ENCODE results near the gene THUMPD2.

THUMPD2 gene

DNA sequence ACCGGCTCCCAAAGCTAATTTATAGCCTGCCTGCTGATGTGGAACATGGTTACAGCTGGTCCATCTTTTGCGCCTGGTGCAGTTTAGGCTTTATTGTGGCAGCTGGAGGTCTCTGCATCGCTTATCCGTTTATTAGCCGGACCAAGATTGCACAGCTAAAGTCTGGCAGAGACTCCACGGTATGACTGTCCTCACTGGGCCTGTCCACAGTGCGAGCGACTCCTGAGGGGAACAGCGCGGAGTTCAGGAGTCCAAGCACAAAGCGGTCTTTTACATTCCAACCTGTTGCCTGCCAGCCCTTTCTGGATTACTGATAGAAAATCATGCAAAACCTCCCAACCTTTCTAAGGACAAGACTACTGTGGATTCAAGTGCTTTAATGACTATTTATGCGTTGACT is 62.0 kb downstream of the THUMPD2 start:
- H3K27ac ChIP-seq = no peak overlapping the region
- POLR2A ChIA-PET (ENCODE audit: low non-redundant PET) = no interaction called here
- DNase-seq (ENCODE audit: low spot score) = no peak
- no peak for TF ChIP-seq CTCF (conservative IDR thresholded peaks at IDR 0.05; ENCODE audit: low read depth)
- CTCF ChIA-PET = no interaction called here

DNA sequence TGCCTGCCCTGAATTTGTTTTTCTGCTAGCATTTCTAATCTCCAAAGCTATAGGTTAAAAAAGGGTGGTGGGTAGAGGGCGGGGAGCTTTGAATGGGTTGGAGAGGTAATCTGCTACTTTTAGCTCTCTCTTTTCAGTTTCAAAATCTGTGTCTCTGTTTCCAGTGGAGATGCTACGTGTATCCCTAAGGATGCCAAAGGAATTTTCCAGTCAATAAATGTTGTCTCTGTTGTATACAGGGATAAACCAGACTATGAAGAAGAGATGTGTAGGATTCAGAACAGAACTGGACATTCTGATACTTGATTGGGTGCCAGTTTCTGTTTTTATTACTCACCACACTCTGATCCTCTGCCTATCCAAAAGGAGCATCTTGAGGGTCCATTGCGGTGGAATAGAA is 63.2 kb downstream of the THUMPD2 start:
- CTCF ChIA-PET = interaction anchor here (0.7 kb wide), 1 partner anchor 429 kb away, joined by 3 read pairs; no protein-coding TSS in a partner anchor
- no peak for TF ChIP-seq CTCF (conservative IDR thresholded peaks at IDR 0.05; ENCODE audit: low read depth)
- POLR2A ChIA-PET (ENCODE audit: low non-redundant PET) = no interaction called here
- no peak for DNase-seq (ENCODE audit: low spot score)
- no peak overlapping the region for H3K27ac ChIP-seq

- no peak for TF ChIP-seq CTCF (conservative IDR thresholded peaks at IDR 0.05; ENCODE audit: low read depth)
- CTCF ChIA-PET = interaction anchor here (0.6 kb wide), 1 partner anchor 31 kb away, joined by 3 read pairs; no protein-coding TSS in a partner anchor
- POLR2A ChIA-PET (ENCODE audit: low non-redundant PET) = no interaction called here
These were observed 64.0 kb downstream of the THUMPD2 start for GRCh38 chr2:39715095-39715494.

DNA sequence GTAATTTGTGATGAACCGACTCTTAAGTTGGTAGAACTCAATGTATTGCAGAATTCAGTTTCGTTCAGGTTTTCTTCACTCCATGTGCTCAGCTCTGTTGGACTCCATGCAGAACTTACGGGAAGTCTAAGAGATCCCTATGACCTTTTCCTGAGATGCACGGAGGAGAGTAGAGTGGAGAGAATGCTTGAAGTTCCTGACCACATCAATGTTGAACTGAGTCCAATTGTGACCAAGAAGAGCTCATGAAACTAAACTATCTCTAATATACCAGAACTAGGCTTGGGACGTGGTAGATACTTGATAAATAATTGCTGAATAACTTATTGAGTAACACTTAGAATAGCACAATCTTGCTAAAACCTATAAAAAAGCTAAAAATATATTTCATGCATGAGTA is 66.1 kb downstream of the THUMPD2 start:
- TF ChIP-seq CTCF (conservative IDR thresholded peaks at IDR 0.05; ENCODE audit: low read depth) = no peak
- no peak for DNase-seq (ENCODE audit: low spot score)
- ChIA-PET POLR2A (ENCODE audit: low non-redundant PET) (no interaction called here), CTCF (no interaction called here)
- no peak overlapping the region for H3K27ac ChIP-seq

More at GRCh38 chr2:39715095-39715494, 64.0 kb downstream of the THUMPD2 start:
- H3K27ac ChIP-seq = no peak overlapping the region
- no peak for DNase-seq (ENCODE audit: low spot score)

DNA sequence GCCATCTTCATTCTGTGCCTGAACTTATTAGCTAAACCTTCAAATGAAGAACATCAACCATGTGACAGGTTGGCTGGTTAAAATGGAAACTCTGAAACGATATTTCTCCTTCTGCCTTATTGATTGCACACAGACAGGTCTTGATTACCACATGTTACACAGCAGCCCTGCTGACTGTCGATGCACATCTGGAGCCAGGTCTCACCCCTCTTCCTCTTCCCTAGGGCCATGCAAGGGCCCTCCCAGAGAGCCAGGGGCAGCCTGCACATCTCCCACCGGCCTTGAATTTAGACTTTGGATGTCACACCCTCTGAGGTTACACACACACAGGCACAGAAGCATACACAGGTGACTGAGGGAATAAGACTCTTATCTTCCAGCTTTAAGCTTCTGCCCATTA is 68.3 kb downstream of the THUMPD2 start:
- ChIA-PET POLR2A (ENCODE audit: low non-redundant PET) (no interaction called here), CTCF (no interaction called here)
- no peak for DNase-seq (ENCODE audit: low spot score)
- no peak for TF ChIP-seq CTCF (conservative IDR thresholded peaks at IDR 0.05; ENCODE audit: low read depth)
- H3K27ac ChIP-seq = no peak overlapping the region

DNA sequence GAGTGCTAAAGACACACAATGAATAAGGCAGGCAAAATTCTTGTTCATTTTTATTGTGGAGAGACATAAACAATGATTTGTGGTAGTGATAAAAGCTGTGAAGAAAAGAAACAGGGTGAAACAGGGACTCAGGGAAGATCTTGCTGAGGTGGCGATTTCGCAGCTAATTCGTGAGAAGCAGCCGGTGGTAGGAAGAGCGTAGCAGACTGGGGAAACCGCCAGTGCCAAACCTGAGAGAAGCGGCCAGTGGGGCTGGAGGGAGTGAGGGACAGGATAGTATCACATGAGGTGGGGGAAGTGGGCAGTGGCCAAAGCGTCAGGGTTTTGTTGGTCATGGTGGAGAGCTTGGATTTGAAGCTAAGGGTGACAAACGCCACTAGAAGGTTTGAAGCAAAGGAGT is 71.1 kb downstream of the THUMPD2 start:
- ChIA-PET POLR2A (ENCODE audit: low non-redundant PET) (no interaction called here), CTCF (no interaction called here)
- no peak for DNase-seq (ENCODE audit: low spot score)
- no peak overlapping the region for H3K27ac ChIP-seq
- no peak for TF ChIP-seq CTCF (conservative IDR thresholded peaks at IDR 0.05; ENCODE audit: low read depth)

DNA sequence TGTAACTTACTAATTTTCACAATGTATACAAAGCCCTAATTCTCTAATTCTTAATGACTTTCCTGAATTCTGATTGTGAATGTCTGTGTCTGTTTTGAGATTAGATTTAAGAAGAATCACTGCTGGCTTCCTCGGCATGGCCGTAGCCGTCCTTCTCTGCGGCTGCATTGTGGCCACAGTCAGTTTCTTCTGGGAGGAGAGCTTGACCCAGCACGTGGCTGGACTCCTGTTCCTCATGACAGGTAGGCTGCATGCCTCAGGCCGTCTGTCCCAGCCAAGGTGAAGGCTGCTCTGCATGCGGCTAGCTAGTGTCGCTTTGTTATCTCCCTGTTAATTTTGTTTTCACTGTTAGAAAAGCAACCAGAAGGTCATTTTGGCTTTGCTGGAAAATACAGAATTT is 72.1 kb downstream of the THUMPD2 start:
- CTCF ChIA-PET = no interaction called here
- no peak overlapping the region for H3K27ac ChIP-seq
- TF ChIP-seq CTCF (conservative IDR thresholded peaks at IDR 0.05; ENCODE audit: low read depth) = no peak
- DNase-seq (ENCODE audit: low spot score) = no peak
- POLR2A ChIA-PET (ENCODE audit: low non-redundant PET) = no interaction called here
